ENCODE data around the gene PLCXD3. TPM values are rescaled to one million over a fixed set of nuclear protein-coding genes. Genes with fewer than 3 reads are reported as not detected.

PLCXD3 gene
- polyA plus RNA-seq, 1 donor (not counting 4 experiments of a cell fraction or from before 2014, with no cell fraction given): not detected

DNA sequence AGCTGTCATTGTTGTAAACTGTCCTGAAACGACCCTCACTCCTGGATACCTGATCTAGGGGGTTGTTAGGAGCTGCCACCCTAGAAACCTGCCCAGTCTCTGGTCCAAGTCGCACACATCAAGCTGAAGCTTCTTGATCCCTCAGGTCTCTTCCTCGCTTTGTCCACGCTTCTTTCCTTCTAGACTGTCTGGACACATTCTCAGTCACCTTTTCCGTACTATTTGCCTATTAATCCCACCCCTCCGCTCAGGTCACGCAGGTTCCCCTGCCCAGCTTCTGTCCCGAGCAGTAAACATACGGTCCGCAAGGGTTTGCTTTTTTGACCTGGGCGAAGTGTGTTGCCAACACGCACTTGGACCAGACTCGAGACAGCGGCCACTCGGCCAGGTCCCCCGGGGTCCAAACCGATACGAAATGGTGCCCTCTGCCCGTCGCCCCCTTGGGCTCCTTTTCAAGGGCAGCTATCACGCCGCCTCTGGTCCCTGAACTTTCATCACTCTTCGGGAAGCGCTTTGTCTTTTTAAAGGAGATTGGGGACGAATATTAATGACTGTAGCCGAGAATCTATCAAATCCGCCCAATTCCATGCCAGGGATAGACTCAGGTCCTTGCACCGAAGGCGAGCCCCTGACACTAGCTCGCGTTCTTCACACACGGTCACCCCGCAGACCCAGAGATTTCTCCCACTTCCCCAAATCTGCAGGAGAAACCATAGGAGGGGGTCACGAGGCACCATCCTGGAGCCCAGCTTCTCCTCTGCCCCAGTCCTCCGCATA is 814 bp downstream of the PLCXD3 start:
- Histone ChIP-seq H4K20me1 (ENCODE audit: control insufficient read depth, extremely low read depth, insufficient read depth, low read length) (no peaks in the 10 kb centered on the region), H3K9me1 (ENCODE audit: control insufficient read depth, extremely low read depth, insufficient read depth, low read length) (no peaks in the 10 kb centered on the region), H3K4me1 (ENCODE audit: control insufficient read depth, extremely low read depth, insufficient read depth, low read length) (no peaks in the 10 kb centered on the region), H3K4me3 (ENCODE audit: control insufficient read depth in 2 of 3, extremely low read depth in 1 of 3, insufficient read depth in 2 of 3, low read depth in 1 of 3, low read length in 3 of 3) (no peak overlapping the region), H3K79me2 (ENCODE audit: control insufficient read depth, insufficient read depth, low read length) (no peaks in the 10 kb centered on the region), H2AFZ (ENCODE audit: control insufficient read depth, low read length) (no peak overlapping the region), H3K9me3 (ENCODE audit: control insufficient read depth, low read depth, low read length) (no peaks in the 10 kb centered on the region), H3K36me3 (ENCODE audit: control insufficient read depth in 2 of 2, extremely low read depth in 1 of 2, insufficient read depth in 2 of 2, low read length in 2 of 2) (no peaks in the 10 kb centered on the region), H3K27me3 (ENCODE audit: control insufficient read depth, extremely low read depth, insufficient read depth, low read length) (peaks cover 15% of the 10 kb centered on the region), H3K27ac (ENCODE audit: control insufficient read depth, insufficient read depth, low read length) (no peak overlapping the region), H3K9ac (ENCODE audit: control insufficient read depth, extremely low read depth, insufficient read depth, low read length) (no peak overlapping the region), H3K4me2 (ENCODE audit: control insufficient read depth, extremely low read depth, insufficient read depth, low read depth, low read length) (no peak overlapping the region)
- dilution Hi-C loops (cut with MboI; ENCODE audit: extremely low pct_ligation_motif_present, low sequenced_read_pairs): no loop called here
- FAIRE-seq (no peak), DNase-seq (ENCODE audit: low read depth, low spot score) (no peak)
- TF ChIP-seq, protein P1, sequence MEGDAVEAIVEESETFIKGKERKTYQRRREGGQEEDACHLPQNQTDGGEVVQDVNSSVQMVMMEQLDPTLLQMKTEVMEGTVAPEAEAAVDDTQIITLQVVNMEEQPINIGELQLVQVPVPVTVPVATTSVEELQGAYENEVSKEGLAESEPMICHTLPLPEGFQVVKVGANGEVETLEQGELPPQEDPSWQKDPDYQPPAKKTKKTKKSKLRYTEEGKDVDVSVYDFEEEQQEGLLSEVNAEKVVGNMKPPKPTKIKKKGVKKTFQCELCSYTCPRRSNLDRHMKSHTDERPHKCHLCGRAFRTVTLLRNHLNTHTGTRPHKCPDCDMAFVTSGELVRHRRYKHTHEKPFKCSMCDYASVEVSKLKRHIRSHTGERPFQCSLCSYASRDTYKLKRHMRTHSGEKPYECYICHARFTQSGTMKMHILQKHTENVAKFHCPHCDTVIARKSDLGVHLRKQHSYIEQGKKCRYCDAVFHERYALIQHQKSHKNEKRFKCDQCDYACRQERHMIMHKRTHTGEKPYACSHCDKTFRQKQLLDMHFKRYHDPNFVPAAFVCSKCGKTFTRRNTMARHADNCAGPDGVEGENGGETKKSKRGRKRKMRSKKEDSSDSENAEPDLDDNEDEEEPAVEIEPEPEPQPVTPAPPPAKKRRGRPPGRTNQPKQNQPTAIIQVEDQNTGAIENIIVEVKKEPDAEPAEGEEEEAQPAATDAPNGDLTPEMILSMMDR (optimal IDR thresholded peaks at IDR 0.05 in 1 of 3, IDR thresholded peaks at IDR 0.05 in 1 of 3, conservative IDR thresholded peaks at IDR 0.05 in 1 of 3; ENCODE audit: extremely low read depth in 1 of 3, insufficient read depth in 2 of 3, low read length in 3 of 3): no peak
- TF ChIP-seq EZH2 (IDR thresholded peaks at IDR 0.05; ENCODE audit: low read length): no peak

DNA sequence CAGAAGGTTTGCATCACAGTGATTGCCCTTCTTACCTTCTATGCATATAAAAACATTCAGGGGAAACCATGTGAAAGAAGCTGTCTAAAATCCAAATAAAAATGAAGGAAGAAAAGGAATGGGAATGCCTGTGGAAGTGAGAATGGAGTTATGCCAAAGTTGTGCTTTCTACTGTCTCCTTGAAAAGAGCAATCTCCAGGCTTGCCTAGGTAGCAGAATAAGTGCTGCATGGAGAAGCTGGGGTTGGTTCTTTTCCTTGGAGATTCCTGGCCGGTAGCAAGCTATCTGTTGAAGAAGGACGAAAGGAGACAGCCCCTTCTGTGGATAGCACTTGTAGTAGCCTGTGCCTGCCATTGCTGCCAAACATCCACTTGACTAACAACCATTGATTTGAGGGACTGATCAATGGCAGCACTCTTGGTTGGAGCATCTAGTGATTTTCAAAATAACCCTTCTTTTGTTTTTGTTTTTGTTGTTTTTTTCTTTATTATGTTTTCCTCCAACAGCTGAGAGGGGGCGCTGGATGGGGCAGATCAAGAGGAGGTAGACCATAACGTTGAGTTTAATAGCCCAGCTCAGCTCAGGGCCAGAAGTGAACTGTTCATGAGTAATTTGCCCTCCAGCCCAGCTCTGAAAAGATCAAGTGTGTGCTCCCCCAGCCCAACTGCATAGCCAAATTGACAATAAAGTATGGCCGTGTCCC is 1.6 kb downstream of the PLCXD3 start:
- no peak for DNase-seq (ENCODE audit: low read depth, low spot score)
- H3K27me3 ChIP-seq (ENCODE audit: control insufficient read depth, extremely low read depth, insufficient read depth, low read length): peaks cover 15% of the 10 kb centered on the region

More for the DNA sequence above, 1.6 kb downstream of the PLCXD3 start:
- H3K9me1 ChIP-seq (ENCODE audit: control insufficient read depth, extremely low read depth, insufficient read depth, low read length): no peaks in the 10 kb centered on the region
- no peaks in the 10 kb centered on the region for H3K36me3 ChIP-seq (ENCODE audit: control insufficient read depth in 2 of 2, extremely low read depth in 1 of 2, insufficient read depth in 2 of 2, low read length in 2 of 2)
- H3K27ac ChIP-seq (ENCODE audit: control insufficient read depth, insufficient read depth, low read length): no peak overlapping the region
- no peak for TF ChIP-seq EZH2 (IDR thresholded peaks at IDR 0.05; ENCODE audit: low read length)
- TF ChIP-seq, protein P1 (optimal IDR thresholded peaks at IDR 0.05 in 1 of 3, IDR thresholded peaks at IDR 0.05 in 1 of 3, conservative IDR thresholded peaks at IDR 0.05 in 1 of 3; ENCODE audit: extremely low read depth in 1 of 3, insufficient read depth in 2 of 3, low read length in 3 of 3): no peak
- no peak overlapping the region for H3K4me3 ChIP-seq (ENCODE audit: control insufficient read depth in 2 of 3, extremely low read depth in 1 of 3, insufficient read depth in 2 of 3, low read depth in 1 of 3, low read length in 3 of 3)
- H3K4me1 ChIP-seq (ENCODE audit: control insufficient read depth, extremely low read depth, insufficient read depth, low read length): no peaks in the 10 kb centered on the region
- dilution Hi-C loops (cut with MboI; ENCODE audit: extremely low pct_ligation_motif_present, low sequenced_read_pairs): no loop called here
- H2AFZ ChIP-seq (ENCODE audit: control insufficient read depth, low read length): no peak overlapping the region
- no peak overlapping the region for H3K4me2 ChIP-seq (ENCODE audit: control insufficient read depth, extremely low read depth, insufficient read depth, low read depth, low read length)
- no peaks in the 10 kb centered on the region for H3K9me3 ChIP-seq (ENCODE audit: control insufficient read depth, low read depth, low read length)
- no peaks in the 10 kb centered on the region for H4K20me1 ChIP-seq (ENCODE audit: control insufficient read depth, extremely low read depth, insufficient read depth, low read length)
- H3K9ac ChIP-seq (ENCODE audit: control insufficient read depth, extremely low read depth, insufficient read depth, low read length): no peak overlapping the region
- H3K79me2 ChIP-seq (ENCODE audit: control insufficient read depth, insufficient read depth, low read length): no peaks in the 10 kb centered on the region
- FAIRE-seq: no peak
